Endothelial cell of umbilical vein (primary cell): ENCODE results near the gene RPS15A.

Experiments used
- EZH2 ChIP-seq: IDR thresholded peaks from 2 replicates; pipeline ENCODE4 v1.6.1; 2012; ENCODE audit warnings: borderline replicate concordance, low read depth, mild to moderate bottlenecking, moderate library complexity, low read length, inconsistent platforms; ENCODE audit not compliant: severe bottlenecking
- FOS ChIP-seq: IDR thresholded peaks from 2 replicates; pipeline ENCODE4 v1.6.1; 2011; ENCODE audit warnings: mild to moderate bottlenecking, low read length, moderate library complexity, borderline replicate concordance; ENCODE audit not compliant: insufficient read depth
- GATA2 ChIP-seq: IDR thresholded peaks from 2 replicates; pipeline ENCODE4 v1.7.0; 2011; ENCODE audit warnings: low read depth, mild to moderate bottlenecking, moderate library complexity, mixed read lengths, low read length; ENCODE audit not compliant: insufficient read length, insufficient read depth
- MYC ChIP-seq: IDR thresholded peaks from one replicate; pipeline ENCODE4 v1.6.1; 2011; ENCODE audit warnings: mild to moderate bottlenecking, low read depth, low read length
- POLR2A ChIP-seq: IDR thresholded peaks from 2 replicates; pipeline ENCODE4 v1.6.1; 2012; ENCODE audit warnings: low read depth, mild to moderate bottlenecking, control low read depth, low read length
- POLR2AphosphoS5 ChIP-seq: IDR thresholded peaks from 2 replicates; pipeline ENCODE4 v1.6.1; 2012; ENCODE audit warnings: low read depth, mild to moderate bottlenecking, control low read depth, low read length, moderate library complexity; ENCODE audit not compliant: insufficient read depth
- TF ChIP-seq, protein P1 (sequence below), 2 donors: IDR thresholded peaks; 1 replicate in 1 of 2; 2 replicates in 1 of 2; pipeline ENCODE4 v1.5.1; 2011; ENCODE audit warnings: low read length in 2 of 2, mild to moderate bottlenecking in 2 of 2, moderate library complexity in 2 of 2, control low read depth in 1 of 2, inconsistent platforms in 1 of 2, low read depth in 1 of 2; ENCODE audit not compliant: insufficient read depth in 1 of 2; ENCODE audit errors: extremely low read depth in 1 of 2
- TF ChIP-seq, protein P2 (sequence below): IDR thresholded peaks from 2 replicates; pipeline ENCODE4 v1.6.1; 2011; ENCODE audit not compliant: insufficient read depth, insufficient read length

DNA sequence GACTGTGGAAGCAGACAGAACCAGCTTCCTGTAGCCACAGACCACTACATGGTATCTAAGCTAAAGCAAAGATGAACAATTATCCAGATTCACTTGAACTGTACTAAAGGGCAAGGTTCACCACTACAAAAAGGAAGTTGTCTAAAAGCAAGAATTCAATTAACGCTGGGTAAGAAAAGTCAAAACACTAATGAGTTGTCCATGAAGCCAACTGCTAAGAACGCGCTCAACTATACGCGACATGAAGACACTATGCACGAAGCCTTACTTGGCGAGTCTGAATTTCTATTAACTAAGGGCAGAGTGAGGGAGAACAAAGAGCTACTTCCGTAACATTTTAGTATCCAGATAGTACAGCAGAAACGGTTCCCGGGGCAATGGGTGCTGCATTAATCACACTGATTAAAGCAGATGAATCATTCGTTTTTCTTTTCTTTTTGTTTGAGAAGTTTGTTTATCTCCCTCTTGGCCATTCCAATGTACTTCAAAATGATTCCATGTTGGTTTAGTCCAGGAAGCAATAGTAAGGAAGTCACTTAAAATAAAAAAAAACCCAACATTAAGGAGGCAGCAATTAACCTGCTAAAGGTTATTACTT, 2.8 kb upstream of the RPS15A start:
- TF ChIP-seq EZH2 (no peak), POLR2AphosphoS5 (no peak), POLR2A (no peak), FOS (peak; percentile 40), GATA2 (no peak), MYC (no peak)
- TF ChIP-seq, protein P1, sequence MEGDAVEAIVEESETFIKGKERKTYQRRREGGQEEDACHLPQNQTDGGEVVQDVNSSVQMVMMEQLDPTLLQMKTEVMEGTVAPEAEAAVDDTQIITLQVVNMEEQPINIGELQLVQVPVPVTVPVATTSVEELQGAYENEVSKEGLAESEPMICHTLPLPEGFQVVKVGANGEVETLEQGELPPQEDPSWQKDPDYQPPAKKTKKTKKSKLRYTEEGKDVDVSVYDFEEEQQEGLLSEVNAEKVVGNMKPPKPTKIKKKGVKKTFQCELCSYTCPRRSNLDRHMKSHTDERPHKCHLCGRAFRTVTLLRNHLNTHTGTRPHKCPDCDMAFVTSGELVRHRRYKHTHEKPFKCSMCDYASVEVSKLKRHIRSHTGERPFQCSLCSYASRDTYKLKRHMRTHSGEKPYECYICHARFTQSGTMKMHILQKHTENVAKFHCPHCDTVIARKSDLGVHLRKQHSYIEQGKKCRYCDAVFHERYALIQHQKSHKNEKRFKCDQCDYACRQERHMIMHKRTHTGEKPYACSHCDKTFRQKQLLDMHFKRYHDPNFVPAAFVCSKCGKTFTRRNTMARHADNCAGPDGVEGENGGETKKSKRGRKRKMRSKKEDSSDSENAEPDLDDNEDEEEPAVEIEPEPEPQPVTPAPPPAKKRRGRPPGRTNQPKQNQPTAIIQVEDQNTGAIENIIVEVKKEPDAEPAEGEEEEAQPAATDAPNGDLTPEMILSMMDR (IDR thresholded peaks at IDR 0.05; ENCODE audit: extremely low read depth in 1 of 2, insufficient read depth in 1 of 2, low read depth in 1 of 2, low read length in 2 of 2): no peak
- TF ChIP-seq, protein P2, sequence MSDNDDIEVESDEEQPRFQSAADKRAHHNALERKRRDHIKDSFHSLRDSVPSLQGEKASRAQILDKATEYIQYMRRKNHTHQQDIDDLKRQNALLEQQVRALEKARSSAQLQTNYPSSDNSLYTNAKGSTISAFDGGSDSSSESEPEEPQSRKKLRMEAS: no peak
